ENCODE results near the gene ZIK1. TPM values are rescaled to one million over a fixed set of nuclear protein-coding genes. Genes with fewer than 3 reads are reported as not detected.
A peak's percentile ranks its signal among the peaks of the same experiment; 100 is the strongest.

Gene ZIK1
- total and polyA plus RNA-seq, 2 of the 8 experiments (the other 6 are each of a cell fraction or from before 2014, with no cell fraction given), result 19.4 to 36.5 TPM

DNA sequence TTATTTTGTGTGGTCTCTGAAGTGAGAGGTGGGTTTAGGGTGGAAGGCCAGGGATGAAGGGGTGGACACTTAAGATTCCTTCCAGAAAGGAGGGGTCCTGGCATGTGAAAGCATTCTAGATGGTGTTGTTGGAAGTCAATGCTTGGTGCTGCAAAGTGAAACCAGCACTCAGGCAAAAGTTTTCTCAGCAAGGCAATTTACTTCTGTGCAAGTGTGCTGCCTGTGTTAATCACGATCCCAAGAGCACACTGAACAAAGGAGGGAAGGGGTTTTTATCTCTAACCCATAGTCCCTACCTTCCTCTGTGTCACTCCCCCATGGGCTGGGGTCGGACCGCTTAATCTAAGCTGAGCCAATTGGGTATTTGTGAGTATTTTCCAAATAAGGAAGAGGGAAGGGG is 31.4 kb downstream of the ZIK1 start:
- no peak for FAIRE-seq
- Histone ChIP-seq H2BK12ac (ENCODE audit: low read depth, low read length) (no peak overlapping the region), H3K79me2 (ENCODE audit: control insufficient read depth in 1 of 2, insufficient read depth in 2 of 2, low read length in 2 of 2) (peaks cover 52 to 63% of the 10 kb centered on the region in 2 experiments), H2BK5ac (ENCODE audit: low read depth, low read length) (no peak overlapping the region), H3K9ac (replicated peaks in 1 of 4; ENCODE audit: extremely low read depth in 1 of 4, low read depth in 3 of 4, low read length in 3 of 4) (0 out of 7 replicates have a peak overlapping the region, but pooled peaks of 1 of the 4 experiments have one; percentile 90), H2AFZ (ENCODE audit: low read length) (no peak overlapping the region), H3K23me2 (ENCODE audit: low read depth, low read length) (peaks cover 8% of the 10 kb centered on the region), H2BK15ac (ENCODE audit: low read length) (no peak overlapping the region), H4K8ac (ENCODE audit: extremely low read depth, insufficient read depth, low read length) (no peak overlapping the region), H3K56ac (replicated peaks; ENCODE audit: insufficient read length, low read depth, low read length) (no peak overlapping the region), H4K5ac (ENCODE audit: insufficient read length, low read depth, low read length) (no peak overlapping the region), H3K4me3 (ENCODE audit: extremely low read depth in 1 of 4, insufficient read depth in 2 of 4, low read depth in 3 of 4, low read length in 4 of 4) (peak overlapping the region; percentile 94 to 98 (median 96)), H3K18ac (ENCODE audit: extremely low read depth, low read length) (no peak overlapping the region), H4K20me1 (replicated peaks in 1 of 2; ENCODE audit: control insufficient read depth in 1 of 2, insufficient read depth in 2 of 2, low read length in 2 of 2) (no peaks in the 10 kb centered on the region), H3K23ac (ENCODE audit: insufficient read length) (no peak overlapping the region), H4K91ac (replicated peaks; ENCODE audit: insufficient read length, low read length) (no peak overlapping the region), H3K27ac (ENCODE audit: low read depth, low read length) (no peak overlapping the region), H3K9me3 (ENCODE audit: insufficient read depth in 2 of 2, low read depth in 1 of 2, low read length in 1 of 2) (peaks cover 48 to 54% of the 10 kb centered on the region in 2 experiments), H2BK120ac (replicated peaks; ENCODE audit: low read depth, low read length) (no peak overlapping the region), H3K4me2 (ENCODE audit: insufficient read depth in 1 of 2, low read depth in 2 of 2, low read length in 2 of 2) (peak overlapping the region; percentile 69 to 83), H3K36me3 (ENCODE audit: control insufficient read depth in 2 of 4, insufficient read depth in 4 of 4, low read length in 3 of 4) (peaks cover 35 to 55% (median 47%) of the 10 kb centered on the region in 4 experiments), H3K4me1 (replicated peaks in 1 of 4; ENCODE audit: control insufficient read depth in 3 of 4, insufficient read depth in 4 of 4, low read length in 3 of 4) (peaks cover 0 to 3% (median 0%) of the 10 kb centered on the region in 4 experiments; a peak in 3 of 7 replicates), H3K14ac (ENCODE audit: insufficient read length) (no peak overlapping the region), H3K4ac (replicated peaks; ENCODE audit: insufficient read length, low read depth, low read length) (no peak overlapping the region), H3K27me3 (replicated peaks in 1 of 4; ENCODE audit: control insufficient read depth in 3 of 4, extremely low read depth in 1 of 4, insufficient read depth in 3 of 4, low read length in 3 of 4) (peaks cover 0 to 1% (median 0%) of the 10 kb centered on the region in 4 experiments; a peak in 1 of 7 replicates), H2BK20ac (ENCODE audit: low read length) (no peak overlapping the region), H3K79me1 (ENCODE audit: low read depth, low read length) (peaks cover 20% of the 10 kb centered on the region), H2AK5ac (ENCODE audit: low read depth, low read length) (0 out of 2 replicates have a peak overlapping the region, but pooled peaks have one; percentile 46)
- WGBS, 2 experiments (ENCODE audit: extremely low coverage in 1 of 2, insufficient coverage in 1 of 2, insufficient read length in 1 of 2, insufficient replicate concordance in 2 of 2, low coverage in 1 of 2, low lambda C conversion rate in 2 of 2, missing lambda C conversion rate in 1 of 2), result 81% methylated on average over 3 of the region's 3 CpGs; no CpG with 5 or more reads in 1 of the 2 experiments
- ChIA-PET CTCF (ENCODE audit: partially characterized antibody) (no interaction called here), POLR2A (ENCODE audit: partially characterized antibody) (interaction anchor here (0.6 to 3.7 kb wide), 7 partner anchors 10 to 358 kb away, joined by 3 to 22 read pairs (median 5); partner anchors contain the start of genes ZNF211 and ZNF749)
- DNase-seq (ENCODE audit: low read depth in 1 of 2, low spot score in 2 of 2), result no peak
- TF ChIP-seq FOSL1 (IDR thresholded peaks at IDR 0.05; ENCODE audit: insufficient read depth, low read depth, low read length) (no peak), SIX5 (IDR thresholded peaks at IDR 0.05; ENCODE audit: low read depth, low read length) (no peak), POU5F1 (IDR thresholded peaks at IDR 0.05; ENCODE audit: low read depth, low read length) (no peak), SP2 (IDR thresholded peaks at IDR 0.05; ENCODE audit: low read length) (no peak), RFX5 (IDR thresholded peaks at IDR 0.05; ENCODE audit: borderline replicate concordance, low read depth, low read length) (no peak), CEBPB (IDR thresholded peaks at IDR 0.05; ENCODE audit: low read depth, low read length) (no peak), SIN3A (conservative IDR thresholded peaks at IDR 0.05 in 1 of 2, IDR thresholded peaks at IDR 0.05 in 1 of 2; ENCODE audit: low read depth in 1 of 2, low read length in 2 of 2) (no peak), RXRA (IDR thresholded peaks at IDR 0.05; ENCODE audit: insufficient read depth, low read depth, low read length) (no peak), GTF2F1 (IDR thresholded peaks at IDR 0.05; ENCODE audit: borderline replicate concordance, low read depth, low read length) (no peak), ASH2L (IDR thresholded peaks at IDR 0.05; ENCODE audit: low read length) (no peak), SP1 (IDR thresholded peaks at IDR 0.05; ENCODE audit: low read depth, low read length) (no peak), KDM1A (IDR thresholded peaks at IDR 0.05; ENCODE audit: borderline replicate concordance, low read length) (no peak)
- TF ChIP-seq, protein P1, sequence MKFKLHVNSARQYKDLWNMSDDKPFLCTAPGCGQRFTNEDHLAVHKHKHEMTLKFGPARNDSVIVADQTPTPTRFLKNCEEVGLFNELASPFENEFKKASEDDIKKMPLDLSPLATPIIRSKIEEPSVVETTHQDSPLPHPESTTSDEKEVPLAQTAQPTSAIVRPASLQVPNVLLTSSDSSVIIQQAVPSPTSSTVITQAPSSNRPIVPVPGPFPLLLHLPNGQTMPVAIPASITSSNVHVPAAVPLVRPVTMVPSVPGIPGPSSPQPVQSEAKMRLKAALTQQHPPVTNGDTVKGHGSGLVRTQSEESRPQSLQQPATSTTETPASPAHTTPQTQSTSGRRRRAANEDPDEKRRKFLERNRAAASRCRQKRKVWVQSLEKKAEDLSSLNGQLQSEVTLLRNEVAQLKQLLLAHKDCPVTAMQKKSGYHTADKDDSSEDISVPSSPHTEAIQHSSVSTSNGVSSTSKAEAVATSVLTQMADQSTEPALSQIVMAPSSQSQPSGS (IDR thresholded peaks at IDR 0.05; ENCODE audit: low read length), result no peak

Data from H1 (cell line).